CD4-positive, alpha-beta T cell treated with Interleukin-17A for 4 hours (primary cell): ENCODE measurements around the gene C9orf43.
A peak's percentile ranks its signal among the peaks of the same experiment; 100 is the strongest.
"Not testable (repeated sequence)": the region's sequence is repeated elsewhere in the genome, so short reads cannot be mapped to it uniquely, and the experiment has no call there.

Experiments used
- DNase-seq: peaks from one replicate; pipeline ENCODE4 v3.0.0-alpha.2; 2020; ENCODE audit warnings: mixed read lengths

C9orf43 gene

DNA sequence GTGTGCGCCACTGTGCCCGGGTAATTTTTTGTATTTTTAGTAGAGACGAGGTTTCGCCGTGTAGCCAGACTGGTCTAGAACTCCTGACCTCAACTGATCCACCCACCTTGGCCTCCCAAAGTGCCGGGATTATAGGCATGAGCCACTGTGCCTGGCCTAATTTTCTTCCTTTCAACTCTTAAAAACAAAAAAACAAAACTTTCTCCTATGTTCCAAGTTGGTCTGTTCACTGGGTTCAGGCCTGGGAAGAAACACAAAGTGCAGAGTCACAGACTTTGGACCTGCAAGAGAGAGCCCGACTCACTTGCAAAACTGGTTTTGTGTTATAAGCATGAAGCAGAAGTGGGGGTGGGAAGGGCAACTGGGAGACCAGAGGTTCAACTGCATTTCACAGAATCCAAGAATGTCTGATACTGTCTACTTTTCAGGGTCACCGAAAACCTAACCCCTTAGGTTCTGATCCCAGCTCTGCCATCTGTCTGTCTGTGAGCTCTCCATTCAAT, 28.6 kb upstream of the C9orf43 start:
- DNase-seq = no peak

DNA sequence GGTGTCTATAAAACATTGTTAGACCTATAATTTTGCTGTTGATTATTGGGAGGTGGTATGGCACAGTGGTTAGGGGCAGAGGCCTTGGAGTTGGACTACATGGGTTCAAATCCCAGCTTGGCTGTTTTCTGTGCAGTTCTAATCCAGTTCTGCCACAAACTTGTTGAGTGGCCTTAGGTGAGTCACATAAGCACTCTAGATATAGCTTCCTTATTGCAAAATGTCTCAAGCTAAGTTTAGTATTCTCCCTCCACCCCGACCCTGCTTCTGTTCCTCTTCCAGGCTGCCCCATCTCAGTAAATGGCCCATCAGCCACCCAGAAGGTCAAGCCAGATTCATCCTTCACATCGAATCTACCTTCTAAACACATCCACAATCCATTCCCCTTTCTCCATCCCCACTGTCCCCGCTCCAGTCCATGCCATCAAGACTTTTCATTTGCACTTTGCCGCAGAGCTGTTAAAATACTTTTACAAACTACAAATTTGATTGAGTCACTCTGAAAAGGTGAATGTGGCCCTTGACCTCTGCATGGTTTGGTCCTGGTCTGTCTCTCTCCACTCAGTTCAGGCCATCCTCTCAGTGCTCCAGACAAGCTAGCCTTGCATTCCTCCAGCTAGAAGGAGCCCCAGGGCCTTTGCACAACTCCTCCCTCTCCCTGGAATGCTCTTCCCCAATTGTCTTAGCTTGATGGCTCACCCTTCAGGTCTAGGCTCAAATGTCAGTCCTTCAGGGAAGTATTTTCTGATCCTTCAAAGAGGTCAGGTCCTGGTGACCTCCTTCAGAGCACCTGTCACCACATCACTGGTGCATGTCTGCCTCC, 23.8 kb upstream of the C9orf43 start:
- DNase-seq = no peak

DNA sequence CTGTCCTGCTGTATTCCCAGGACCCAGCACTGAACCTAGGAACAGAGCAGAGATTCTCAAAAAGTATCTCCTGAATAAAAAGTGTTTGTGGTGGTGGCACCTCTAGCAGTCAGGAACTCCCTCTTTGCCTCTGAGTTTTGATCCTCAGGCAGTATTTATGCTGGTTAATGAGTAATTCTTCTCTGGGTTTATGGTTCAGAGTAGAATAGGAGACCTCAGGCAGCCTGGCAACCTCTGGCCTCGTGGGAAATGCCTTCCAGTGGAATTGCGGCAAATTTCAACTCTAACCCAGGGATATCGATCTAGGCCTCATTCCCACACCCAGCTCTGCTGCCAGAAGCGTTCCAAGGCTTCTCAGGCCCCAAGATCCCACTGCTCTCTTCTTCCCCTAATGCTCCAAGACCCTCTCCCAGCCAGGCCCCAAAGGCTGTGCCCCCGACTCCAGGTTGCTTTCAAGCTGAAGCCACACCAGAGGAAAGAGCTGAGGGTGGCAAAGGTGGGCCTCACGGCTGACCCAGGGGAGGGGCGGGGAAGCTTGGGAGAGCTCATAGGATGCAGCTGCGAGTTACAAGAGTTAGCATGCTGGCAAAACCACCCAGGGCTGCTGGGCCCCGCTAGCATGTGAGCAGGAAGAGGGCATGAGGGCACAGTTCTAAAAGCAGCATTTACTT, 22.9 kb upstream of the C9orf43 start:
- DNase-seq = no peak

DNA sequence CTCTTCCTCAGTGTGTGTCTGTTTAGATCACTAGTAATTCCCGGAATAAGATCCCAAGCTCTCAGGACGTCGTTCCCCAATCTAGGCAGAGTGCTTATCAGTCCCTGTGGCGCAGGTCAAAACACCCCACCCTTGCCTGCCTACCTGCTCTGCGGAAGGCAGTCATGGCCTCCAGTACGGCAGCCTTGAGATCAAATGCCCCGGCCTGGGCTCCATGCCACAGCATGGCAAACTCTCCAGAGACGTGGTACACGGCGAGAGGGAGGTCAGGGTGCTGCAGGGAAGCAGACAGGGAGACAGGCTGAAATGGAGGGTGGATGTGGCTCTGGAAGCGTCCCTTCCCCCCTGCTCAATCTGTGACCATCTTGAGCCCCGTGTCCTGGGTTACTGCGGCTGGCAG, 21.7 kb upstream of the C9orf43 start:
- DNase-seq = no peak

DNA sequence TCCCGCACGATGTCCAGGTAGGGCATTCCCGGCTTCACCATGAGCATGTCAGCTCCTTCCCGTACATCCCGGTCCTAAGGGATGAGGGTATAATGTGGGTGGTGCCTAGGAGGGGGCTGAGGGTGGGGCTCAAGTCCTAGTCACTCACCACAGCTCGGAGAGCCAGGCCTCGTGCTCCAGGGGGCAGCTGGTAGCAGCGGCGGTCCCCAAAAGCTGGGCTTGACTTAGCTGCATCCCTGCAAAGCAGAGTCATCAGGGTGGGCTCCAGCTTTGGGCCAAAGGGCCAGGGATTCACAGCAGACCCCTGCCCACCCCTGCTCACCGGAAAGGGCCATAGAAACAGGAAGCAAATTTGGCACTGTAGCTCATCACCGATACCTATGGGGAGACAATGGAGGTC, 21.1 kb upstream of the C9orf43 start:
- no peak for DNase-seq

DNA sequence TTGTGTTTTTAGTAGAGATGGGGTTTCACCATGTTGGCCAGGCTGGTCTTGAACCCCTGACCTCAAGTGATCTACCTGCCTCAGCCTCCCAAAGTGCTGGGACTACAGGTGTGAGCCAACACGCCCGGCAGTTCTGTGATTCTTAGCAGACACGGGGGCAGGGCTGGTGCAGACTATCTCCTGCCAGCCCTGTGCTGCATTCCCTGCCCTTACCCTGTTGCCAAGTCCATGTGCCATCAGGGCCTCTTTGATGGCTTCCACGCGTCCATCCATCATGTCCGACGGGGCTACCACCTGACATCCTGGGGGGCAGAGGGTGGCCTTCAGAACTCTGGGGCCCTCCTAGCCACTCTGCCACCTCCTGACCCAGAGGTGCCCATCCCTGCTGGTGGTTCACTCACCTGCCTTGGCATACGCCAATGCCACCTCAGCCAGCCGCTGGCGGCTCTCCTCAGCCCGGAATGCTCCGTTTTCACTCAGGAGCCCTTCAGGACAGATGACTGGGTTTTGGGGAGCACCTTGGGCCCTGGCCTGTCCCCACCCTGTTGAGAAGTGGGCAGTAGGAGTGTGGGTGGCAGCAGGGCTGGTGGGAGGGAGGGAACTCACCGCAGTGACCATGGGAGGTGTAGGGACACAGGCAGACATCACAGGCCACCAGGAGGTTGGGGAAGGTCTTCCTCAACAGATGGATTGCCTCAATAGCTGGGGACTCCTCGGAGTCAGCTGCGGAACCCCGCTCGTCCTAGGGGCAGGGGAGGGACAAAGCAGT, 20.2 kb upstream of the C9orf43 start:
- no peak for DNase-seq

DNA sequence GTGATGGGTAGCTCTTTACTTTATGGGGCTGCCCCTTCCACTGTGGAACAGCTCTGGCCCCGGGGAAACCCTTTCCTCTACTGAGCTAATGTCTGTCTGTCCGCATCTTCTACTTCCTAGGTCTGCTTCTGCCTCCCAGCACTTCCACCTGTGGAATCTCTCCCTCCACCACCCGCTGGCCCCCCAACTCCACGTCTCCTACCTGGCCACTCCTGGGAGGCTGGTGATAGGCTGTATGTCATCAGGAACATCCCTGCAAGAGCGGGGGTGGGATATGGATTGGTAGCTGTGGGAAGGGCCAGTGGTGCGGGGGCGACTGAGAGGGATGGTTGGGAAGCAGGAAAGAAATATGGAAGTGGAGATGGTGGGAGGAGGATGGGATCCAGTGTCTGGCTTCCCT, 18.6 kb upstream of the C9orf43 start:
- DNase-seq = no peak

DNA sequence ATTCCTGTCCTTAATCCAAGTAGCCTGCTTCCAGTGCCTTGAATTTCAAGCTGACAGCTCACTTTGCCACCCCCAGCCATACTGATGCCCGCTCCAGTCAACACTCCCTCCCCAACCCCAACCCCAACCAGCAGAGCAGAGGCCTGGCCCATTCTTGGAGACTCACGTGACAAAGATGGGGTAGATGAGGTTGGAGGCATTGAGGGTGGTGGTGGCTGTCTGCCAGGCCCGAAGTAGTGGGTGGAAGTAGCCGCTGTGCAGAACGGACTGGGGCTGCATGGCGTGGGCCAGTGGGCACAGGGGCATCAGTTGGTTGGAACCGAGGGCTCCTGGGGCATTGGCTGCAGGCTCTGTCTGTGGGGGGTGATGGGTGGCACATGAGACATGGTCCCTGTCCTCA, 17.3 kb upstream of the C9orf43 start:
- DNase-seq = no peak

DNA sequence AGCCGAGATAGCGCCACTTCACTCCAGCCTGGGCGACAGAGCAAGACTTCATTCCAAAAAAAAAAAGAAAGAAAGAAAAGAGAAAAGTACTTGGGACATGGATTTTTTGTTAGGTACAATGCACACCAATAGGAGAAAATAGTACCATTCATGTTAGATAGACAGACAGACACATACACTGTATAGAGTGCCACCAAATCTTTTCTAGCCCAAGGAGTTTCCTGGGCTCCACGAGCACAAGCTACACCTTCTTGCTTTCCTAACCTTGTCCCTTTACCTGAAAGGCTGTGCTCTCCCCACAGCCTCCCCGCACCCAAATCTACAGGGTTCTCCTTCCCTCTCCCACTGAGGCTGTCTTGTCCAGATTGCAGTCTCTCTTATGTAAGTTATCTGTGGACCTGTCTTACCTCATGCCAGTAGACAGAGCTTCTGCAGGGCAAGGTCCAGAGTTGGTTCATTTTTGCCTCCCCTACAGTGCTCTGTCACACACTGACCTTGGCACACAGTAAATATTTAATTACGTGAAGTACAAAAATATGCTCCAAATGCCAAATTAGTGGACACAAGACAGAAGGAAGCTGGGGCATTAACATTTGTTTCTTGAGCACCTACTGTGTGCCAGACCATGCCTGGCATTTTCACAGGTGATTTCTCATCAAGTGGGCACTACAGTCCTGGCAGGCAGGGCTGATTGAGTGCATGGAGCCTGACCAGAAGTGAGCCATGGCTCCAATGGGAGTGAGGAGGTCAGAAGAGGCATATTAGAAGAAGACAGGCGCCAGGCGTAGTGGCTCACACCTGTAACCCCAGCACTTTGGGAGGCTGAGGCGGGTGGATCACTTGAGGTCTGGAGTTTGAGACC, 15.3 kb upstream of the C9orf43 start:
- DNase-seq = no peak

DNA sequence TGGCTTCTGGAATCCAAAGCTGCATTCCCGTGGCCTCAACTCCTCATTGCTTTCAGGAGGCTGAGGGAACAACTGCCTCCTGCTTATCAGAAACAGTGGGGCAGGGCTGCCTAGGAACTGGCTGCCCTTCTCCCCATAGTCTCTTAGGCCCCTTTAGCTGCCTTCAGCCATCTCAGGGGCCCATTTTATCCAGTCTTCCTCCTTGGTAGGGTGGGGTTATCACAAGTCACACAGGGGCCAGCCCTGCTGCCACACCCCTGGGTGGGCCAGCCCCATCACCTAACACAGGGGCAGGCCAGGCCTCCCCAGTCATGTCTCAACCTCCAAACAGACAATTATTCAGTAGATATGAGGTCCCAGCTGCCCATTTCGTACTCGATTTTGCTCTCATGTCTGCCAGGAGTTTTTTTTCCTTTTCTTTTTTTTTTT, 13.3 kb upstream of the C9orf43 start:
- DNase-seq = no peak

DNA sequence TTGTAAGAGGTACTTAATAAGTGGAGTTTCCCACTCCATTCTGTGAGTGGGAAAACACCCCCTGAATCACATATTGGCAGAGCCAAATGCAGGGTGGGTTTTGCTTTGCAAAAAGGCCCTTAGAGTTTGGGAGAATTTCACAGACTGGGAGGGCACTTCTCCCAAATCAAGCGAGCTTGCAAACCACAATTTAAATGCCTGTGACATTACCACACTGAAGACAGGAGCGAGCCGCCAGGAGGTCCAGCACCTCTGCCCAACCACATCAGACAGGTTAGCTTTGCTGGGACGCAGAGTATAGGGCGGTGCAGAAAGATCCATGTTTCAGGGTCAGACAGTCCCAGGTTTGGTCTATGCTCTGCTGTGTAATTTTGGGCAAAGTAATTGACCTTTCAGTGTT, 11.8 kb upstream of the C9orf43 start:
- DNase-seq = no peak

DNA sequence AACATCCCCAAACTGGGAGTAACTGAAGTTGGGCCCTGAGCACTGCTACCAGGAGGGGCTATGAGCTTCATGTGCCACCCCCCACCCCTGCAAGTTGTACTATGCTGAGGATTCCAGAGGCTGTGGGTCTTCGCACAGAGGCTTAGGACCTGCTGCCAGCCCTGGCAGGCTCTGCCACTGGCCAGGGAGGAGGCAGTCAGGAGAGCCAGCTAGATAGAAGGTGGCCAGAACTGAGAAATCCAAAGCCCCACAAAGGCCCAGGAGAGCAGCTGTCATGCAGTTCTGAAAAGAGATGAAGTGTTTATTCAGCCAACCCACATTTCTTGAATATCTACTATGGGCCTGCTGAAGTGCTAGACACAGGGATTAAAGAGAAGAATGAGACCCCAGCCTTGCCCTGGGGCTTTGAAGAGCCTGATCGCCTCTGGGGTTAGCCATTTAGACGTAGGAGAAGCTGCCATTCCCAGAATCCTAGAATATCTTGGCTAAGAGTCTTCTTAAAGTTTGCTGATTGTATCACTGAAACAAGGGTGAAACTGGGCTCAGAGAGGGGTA, 10.8 kb upstream of the C9orf43 start:
- no peak for DNase-seq

DNA sequence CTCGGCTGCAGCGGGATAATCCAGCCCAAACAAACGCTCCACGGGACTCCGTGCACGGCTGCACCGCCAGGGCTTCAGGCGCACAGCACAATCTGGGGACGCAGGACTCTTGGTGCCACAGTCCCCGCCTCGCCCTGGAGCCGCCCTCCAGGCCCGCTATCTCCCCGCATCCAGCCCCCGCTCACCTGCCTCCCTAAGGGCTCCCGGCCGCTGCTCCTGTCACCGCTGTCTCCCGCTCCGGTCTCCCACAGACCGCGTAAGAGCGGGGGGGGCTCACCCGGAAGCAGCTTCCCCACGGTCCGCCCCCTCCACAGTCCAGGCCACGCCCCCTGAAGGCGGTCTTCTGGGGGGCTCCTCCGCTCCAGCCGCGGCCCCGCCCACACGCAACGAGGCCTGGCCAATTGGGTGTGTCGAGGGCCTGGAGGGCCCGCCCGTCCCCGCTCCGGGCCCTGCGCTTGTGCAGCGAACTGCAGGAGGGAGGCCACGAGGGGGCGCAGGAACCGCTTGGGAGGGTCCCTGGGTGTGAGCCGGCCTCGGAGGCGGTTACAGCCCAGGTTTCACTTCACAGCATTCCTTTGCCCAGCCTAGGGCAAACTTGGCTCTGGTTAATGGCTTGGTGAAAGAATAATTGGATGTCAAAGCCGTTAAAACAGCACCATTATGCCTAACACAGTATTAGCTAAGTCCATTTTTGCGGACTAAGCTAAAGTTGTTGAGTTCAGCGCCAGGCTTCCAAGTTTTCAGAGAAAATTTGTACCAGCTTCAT, 9.3 kb upstream of the C9orf43 start, which contains the start of gene ALAD:
ALAD (minus strand) TSS at position 258 of the 766 bp plus-strand sequence. CDS start 7,725 bp downstream, outside the sequence.
- peak; percentile 100 for DNase-seq

DNA sequence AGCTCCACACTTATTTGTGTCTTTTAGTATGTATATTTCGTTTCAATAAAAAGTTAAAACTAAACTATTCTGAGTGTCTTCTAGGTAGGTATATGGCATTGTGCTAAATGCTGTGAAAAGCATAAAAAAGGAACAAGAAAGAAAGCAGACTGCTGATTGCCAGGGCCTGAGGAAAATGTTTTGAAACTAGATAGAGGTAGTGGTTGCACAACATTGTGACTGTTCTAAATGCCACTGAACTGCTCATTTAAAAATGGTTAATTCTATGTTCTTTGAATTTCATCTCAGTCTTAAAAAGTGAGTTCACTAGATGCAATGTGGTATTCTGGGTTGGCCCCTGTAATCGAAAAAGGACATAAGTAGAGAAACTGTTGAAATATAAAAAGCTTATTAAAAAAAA, 6.9 kb upstream of the C9orf43 start:
- DNase-seq = no peak

DNA sequence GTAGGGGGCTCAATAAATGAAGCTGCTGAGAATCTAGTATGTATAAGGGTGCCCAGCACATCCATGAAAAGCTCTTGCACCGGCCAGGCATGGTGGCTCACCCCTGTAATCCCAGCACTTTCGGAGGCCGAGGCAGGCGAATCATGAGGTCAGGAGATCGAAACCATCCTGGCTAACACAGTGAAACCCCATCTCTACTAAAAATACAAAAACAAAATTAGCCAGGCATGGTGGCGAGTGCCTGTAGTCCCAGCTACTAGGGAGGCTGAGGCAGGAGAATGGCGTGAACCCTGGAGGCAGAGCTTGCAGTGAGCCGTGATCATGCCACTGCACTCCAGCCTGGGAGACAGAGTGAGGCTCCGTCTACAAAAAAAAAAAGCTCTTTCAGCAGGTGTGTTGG, 4.2 kb upstream of the C9orf43 start:
- not testable (repeated sequence) for DNase-seq

DNA sequence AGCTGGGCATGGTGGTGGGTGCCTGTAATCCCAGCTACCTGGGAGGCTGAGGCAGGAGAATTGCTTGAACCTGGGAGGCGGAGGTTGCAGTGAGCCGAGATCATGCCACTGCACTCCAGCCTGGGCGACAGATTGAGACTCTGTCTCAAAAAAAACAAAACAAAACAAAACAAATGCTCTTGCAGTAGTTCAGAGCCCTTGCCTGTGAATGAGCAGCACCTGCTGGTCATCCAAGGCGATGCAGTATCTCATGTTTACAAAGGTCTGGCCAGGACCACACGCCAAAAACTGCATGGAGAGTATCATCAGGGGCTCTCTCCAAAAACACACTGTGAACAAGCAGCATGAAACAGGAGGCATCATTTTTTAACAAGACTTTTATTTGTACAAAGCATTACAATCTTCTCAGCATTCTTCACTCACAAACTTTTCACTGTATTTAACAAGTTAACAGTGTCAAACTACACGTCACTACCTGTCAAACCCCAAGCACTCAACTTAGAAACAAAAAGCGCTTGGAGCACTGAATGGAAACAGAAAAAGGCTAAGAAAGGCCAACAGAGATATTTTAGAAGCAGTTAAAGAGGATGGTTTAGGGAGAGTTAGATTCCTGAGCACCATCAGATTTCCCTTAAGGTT, 3.6 kb upstream of the C9orf43 start:
- DNase-seq = peak; percentile 63

DNA sequence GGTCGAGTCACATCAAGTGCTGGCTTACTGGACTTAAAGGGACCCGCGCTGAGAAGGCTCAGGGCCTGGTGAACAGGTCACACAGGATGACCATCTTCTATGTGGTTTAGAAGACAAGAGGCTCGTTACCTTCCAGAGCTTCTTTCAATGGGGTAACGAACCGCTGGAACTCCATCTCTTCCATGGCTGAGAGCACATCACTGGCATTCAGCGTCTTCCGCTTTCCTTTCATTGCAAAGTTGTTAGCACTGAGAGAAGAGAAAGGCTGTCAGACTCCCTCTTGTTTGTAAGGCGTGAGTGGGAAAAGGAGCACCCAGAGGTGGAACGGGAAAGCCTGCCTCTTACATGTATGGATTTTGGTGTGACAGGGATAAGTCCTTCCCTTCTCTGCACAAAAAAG, 1.1 kb upstream of the C9orf43 start:
- DNase-seq = no peak

DNA sequence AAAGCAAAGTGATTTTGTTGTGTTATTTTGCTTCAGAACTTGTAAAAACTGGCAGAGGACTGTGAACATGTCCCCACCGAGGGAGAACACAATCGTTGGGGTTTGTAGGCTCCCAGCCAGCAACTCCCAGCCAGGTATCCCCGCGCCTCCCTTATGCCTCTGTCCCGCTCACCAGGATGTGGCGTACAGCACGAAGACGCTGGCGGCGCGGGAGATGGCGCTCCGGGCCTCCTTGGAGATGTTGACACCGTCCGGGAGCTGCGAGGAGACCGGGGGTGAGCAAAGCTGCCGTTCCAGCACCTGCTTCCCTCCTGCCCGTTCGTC, 702 bp upstream of the C9orf43 start:
- no peak for DNase-seq

DNA sequence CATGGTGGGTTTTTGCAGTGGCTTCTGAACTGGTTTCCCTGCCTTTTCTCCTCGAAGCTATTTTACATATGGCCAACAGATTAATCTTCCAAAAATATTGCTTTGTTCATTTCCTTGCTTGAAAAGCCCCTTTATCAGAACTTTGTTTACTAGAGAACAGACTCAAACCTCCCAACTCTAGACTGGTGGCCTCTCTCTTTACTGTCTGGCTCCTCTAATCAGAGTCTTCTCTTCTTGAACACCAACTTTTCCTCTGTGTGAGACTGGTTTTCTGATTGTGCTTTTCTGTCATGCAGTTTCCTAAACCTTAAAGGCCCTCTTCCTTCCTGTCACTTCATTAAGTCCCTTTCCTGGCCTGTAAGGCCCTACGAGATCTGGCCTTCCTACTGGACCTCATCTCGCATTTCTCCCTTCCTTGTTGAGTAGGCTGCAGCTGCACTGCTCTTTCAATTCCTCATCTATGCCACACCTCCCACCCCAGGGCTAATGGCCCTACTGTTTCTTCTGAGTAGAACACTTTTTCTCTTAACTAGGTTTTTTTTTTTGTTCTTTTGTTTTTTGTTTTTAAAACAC, 5.7 kb downstream of the C9orf43 start:
- no peak for DNase-seq

DNA sequence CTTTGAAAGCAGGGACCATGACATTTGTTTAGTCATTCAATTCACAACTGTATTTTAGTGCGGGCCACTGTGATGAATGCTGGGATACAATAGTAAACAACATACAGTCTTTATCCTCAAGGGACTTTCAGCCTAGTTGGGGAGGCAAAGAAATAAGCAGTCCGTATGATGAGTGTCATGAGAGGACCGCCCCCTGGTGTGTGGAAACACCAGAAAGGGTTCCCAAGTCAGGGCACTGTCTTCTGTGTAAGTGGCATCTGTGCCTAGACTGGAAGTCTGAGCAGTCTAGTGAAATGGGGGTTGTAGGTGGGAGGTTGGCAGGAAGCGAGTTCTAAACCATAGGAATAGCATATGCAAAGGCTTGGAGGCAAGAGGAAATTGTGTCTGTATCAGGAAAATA, 6.8 kb downstream of the C9orf43 start:
- DNase-seq = peak; percentile 28

DNA sequence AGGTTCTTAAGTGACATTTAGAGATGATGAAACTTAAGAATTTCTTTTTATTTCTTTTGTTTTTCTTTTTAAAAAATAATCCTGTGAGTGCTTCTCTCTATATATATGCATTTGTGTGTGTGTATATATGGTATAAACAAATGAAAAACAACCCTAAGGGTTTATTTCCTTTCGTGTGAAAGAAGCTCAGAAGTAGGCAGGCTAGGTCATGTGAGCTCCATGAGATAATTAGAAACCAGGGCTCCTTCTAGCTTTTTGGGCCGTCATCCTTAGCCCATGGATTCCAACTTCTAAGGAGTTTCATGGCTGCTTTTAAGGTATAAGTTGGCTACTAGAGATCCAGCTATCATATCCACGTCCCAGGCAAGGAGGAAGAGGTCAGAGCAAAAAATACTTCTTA, 11.2 kb downstream of the C9orf43 start:
- no peak for DNase-seq
